Measurements from ENCODE around the gene YPEL5. TPM values are rescaled to one million over a fixed set of nuclear protein-coding genes. Genes with fewer than 3 reads are reported as not detected.
"Not testable (repeated sequence)": the region's sequence is repeated elsewhere in the genome, so short reads cannot be mapped to it uniquely, and the experiment has no call there.

The YPEL5 gene
- total RNA-seq = 96.0 and 107 TPM in 2 replicates
- polyA plus RNA-seq (2012) = 103 TPM

DNA sequence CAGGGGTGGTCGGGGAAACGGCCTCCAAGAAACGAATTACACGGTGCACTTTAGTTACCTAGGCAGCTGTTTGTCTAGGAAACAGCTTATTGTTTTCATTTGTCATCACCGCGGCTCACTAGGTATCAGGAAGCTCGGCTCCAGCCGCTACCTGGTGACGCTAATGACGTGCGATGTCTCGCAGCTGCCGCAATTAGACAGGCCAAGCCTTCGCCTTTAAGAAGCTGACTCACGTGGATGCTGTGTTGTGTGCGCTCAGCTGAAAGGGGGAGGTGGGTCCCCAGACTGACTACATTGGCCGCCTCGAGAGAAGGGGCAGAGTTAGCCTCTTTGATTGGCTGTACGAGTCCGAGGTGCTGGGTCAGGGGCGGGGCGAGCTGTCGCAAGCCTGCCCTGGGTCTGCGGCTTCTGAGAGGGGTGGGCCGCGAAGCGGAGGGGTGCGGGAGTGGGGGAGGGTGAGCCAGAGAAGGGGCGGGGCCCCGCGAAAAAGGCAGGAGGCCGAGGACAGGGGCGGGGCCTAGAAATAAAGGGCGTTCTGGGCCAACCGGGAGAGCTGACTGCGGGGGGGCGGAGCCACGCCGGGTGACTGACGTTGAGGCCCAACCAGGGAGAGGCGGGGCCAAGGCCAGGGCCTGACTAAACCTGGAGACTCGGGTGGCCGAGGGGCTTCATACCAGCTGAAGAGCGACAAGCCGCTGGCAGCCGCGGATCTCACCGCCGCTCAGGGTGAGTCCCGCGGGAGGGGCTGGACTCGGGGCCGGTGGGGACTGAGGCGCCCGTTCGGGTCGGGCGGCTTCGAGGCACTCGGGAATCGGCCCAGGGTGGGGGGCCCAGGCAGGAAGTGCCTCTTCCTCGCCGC lies at the start of gene YPEL5:
YPEL5 (plus strand) TSS at position 671 of the 859 bp plus-strand sequence. CDS start 9,645 bp downstream, outside the sequence.
- peak; percentile 99 for DNase-seq (ENCODE audit: low read depth)

DNA sequence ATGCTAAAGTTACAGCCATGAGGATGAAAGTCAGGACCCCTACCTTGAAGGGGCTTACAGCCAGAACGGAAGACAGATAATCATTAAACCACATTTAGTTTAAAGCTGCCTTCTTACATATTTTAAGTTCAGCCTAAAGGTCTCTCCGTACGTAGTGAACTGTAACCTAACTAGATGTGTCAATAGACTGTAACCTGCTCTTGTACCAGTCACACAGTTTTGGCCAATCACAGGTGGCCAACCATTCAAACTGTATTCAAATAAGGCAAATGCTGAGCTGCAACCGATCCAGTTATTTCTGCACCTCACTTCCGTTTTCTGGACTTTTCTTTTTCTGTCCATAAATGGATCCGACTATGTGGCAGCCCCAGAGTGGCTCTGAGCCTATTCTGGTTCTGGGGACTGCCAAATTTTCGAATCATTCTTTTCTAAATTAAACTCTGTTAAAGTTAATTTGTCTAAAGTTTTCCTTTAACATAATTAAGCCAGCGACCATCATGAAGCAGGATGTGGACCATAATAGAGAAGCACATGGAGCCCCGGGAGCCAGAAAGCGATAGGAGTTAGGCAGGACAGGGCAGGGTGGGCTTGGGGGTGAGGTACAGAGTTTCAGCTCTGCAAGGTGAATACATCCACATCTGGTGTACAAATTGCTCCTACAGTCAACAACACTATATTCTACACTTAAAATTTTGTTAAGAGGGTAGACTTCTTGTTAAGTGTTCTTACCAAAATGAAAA lies 48.4 kb upstream of the YPEL5 start:
- DNase-seq (ENCODE audit: low read depth) = no peak

DNA sequence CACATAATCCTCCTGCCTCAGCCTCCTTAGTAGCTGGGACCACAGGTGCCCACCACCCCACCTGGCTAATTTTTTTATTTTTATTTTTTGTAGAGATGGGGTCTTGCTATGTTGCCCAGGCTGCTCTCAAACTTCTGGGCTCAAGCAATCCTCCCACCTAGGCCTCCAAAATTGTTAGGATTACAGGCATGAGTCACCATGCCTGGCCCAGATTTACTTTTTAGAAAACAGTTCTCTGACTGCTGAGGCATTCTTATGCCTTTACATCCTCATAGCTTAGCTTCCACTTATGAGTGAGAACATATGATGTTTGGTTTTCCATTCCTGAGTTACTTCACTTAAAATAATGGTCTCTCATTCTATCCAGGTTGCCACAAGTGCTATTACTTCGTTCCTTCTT lies 47.4 kb upstream of the YPEL5 start:
- DNase-seq (ENCODE audit: low read depth) = not testable (repeated sequence)

DNA sequence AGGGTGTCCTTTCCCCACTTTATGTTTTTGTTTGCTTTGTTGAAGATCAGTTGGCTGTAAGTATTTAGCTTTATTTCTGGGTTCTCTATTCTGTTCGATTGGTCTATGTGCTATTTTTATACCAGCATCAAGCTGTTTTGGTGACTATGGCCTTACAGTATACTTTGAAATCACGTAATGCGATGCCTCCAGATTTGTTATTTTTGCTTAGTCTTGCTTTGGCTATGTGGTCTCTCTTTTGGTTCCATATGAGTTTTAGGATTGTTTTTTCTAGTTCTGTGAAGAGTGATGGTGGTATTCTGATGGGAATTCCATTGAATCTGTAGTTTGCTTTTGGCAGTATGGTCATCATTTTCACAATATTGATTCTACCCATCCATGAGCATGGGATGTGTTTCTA lies 46.1 kb upstream of the YPEL5 start:
- DNase-seq (ENCODE audit: low read depth) = not testable (repeated sequence)

DNA sequence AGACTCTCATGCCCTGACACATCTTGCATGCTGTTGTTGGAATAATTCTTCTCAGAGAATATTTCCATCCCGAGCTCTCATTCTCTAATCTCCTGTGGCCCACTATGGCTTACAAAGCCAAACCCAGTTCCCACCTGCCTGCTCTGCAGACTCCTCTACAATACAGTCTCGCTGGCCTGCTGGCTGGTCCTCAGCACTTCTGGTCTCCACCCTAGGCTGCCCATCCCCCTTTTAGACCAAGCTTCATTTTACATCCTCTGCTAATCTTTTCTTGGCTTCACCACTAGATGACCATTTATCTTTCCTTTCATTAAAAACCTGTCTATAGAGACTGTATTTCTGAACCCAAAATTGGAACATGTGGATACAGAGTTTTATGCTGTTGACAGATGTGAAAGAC lies 42.5 kb upstream of the YPEL5 start:
- no peak for DNase-seq (ENCODE audit: low read depth)

GRCh38 chr2:30105556-30105955 lies 41.3 kb upstream of the YPEL5 start:
- no peak for DNase-seq (ENCODE audit: low read depth)

GRCh38 chr2:30106543-30106942 lies 40.3 kb upstream of the YPEL5 start:
- peak; percentile 31 for DNase-seq (ENCODE audit: low read depth)

DNA sequence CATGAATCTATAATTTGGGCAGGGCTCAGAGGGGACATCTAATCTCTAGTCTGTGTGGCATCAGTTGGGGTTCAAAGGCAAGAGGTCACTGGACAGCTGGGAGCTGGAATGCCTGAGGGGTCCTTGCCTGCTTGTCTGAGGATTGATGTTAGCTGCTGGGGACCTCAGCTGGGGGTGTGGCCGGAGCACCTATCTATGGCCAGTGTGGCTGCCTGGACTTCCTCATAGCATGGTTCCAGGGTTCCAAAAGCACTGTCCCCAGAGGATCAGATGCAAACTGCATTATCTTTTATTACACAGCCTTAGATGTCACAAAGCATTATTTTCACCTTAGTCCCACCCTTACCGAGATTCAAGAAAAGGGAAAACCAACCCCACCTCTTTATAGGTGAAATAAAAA lies 38.6 kb upstream of the YPEL5 start:
- no peak for DNase-seq (ENCODE audit: low read depth)

DNA sequence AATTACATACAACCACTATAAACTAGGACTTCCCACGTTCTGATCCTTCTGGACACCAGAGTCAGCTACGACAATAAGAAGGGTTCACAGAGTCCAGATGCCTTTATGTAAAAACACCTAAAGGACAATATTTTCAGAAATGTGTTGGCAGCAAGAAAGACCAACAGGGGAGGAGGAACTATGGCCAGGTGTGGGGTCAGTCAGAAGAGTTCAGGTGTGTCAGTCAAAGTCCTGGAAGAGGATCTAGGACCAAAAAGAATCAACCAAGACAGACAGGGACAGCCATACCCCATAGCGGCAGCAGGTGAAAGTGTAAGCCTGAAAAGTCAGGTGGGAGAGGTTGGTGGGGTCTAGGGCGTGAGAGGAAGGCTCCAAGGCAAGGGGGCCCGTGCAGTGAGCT lies 38.0 kb upstream of the YPEL5 start:
- no peak for DNase-seq (ENCODE audit: low read depth)

- no peak for DNase-seq (ENCODE audit: low read depth)
Measured at GRCh38 chr2:30109856-30110255, 37.0 kb upstream of the YPEL5 start.

DNA sequence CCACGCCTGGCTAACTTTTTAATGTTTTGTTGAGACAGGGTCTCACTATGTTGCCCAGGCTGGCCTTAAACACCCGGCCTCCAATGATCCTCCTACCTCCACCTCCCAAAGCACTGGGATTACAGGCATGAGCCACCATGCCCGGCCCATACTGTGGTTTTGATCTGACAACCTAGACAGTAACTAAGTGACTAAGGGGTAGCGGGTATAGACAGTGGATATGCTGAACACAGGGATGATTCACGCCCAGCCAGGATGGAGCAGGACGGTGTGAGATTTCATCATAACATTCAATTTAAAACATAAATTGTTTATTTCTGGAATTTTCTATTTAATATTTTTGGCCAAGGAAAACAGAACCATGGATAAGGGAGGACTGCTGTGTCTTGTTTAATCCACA lies 36.0 kb upstream of the YPEL5 start:
- DNase-seq (ENCODE audit: low read depth) = no peak

DNA sequence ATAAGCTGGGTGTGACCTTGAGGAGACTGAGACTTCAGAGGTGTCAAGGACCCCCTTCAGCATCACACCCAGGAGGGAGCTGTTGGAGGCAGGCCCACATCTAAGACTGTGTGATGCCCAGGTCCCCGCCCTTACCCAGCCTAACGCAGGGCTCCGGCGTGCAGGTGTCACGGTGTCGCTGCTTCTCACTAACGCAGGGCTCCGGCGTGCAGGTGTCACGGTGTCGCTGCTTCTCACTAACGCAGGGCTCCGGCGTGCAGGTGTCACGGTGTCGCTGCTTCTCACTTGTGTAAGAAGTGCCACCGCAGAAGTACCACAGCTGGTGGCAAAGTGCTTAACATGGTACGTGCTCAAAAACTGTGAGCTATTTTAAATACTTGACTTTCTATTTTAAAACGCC lies 35.6 kb upstream of the YPEL5 start:
- DNase-seq (ENCODE audit: low read depth) = not testable (repeated sequence)

- DNase-seq (ENCODE audit: low read depth) = peak; percentile 18
Measured at GRCh38 chr2:30112561-30112960, 34.2 kb upstream of the YPEL5 start.

DNA sequence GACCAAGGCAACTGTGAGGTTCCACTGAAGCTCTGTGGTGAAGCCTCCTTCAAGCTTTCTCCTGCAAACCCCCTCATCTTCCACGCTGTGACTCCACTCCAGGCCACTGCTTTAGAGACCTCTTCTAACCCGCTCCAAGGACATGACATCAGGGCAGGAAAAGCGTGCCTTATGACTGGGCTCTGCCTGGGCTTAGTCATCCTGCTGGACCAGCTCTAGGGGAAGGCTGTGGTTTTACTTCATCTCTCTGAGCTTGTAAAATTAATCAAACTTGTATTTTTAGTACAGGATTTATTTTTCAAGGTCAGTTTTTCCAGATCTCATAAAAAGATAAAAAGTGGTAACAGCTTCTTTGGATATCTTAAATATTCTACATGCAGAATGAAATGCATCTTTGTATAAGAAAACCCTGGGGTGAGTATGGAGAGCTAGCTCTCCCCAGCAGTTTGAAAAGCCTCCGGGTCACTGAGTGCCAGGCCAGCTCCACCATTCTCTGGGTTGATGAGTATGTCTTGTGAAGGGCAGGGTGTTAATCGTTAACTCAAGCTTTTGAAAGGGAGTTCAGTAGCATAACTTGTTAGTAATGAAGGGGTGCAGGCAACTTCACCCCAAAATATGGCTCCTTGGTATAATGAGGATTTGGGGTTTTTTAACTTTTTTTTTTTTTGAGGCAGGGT lies 33.1 kb upstream of the YPEL5 start:
- DNase-seq (ENCODE audit: low read depth) = peak; percentile 84

DNA sequence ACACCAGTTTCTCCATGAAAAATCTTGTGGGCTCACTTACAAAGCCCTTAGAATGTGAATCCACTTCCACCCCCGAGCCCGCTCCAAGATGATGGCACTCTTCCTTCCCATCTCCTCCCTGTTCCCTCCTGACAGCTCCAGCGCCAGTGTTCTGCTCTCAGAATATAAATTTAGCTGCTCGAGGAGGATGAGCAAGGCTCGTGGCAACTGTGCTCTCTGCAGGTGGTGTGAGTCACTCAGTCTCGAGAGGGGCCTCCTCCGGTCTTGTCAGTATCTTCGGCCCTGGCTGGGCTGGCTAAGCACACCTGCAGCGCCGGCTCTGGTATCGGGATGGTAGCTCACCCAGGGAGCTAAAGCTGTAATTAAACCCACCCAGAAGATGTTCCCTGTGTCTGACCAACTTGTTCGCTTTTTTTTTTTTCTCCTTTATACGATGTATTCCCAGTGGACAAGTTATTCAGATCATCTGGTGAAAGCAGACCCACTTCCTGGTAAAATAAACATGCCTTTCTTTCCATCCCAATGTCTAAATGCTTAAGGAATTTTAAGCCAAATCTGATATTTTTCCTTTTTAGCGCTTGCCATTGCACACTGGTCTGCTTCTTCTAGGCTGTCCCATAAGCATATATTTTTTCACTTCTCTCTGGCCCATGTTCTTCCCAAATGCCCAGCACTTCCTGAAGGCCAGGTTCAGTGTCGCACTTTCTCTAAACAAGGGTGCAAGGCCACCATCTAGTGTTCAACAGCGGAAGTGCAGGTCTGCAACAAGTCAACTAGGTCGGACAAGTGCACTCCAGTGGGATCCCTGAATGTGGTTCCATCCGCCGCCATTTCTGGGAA lies 31.4 kb upstream of the YPEL5 start:
- DNase-seq (ENCODE audit: low read depth) = peak; percentile 87

- no peak for DNase-seq (ENCODE audit: low read depth)
Measured at GRCh38 chr2:30115981-30116285, 30.9 kb upstream of the YPEL5 start.

DNA sequence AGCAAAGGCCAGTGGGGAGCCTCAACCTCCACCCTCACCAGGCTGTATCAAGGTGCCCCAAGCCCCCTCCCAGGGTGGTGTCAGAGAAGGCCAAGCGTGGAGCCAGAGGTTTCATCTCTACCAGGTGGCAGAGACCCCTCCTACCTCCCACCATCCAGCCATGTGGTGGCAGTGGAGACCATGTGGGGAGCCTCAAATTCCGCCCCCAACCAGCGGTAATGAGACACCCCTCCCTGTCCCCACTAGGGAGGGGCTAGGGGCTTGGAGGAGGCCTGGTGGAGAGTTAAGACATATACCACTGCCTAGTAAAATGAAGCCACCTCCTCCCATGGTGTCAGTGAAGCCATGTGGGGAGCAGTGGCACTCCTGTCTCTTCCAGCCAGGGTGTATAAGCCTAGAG lies 24.4 kb upstream of the YPEL5 start:
- DNase-seq (ENCODE audit: low read depth) = no peak

DNA sequence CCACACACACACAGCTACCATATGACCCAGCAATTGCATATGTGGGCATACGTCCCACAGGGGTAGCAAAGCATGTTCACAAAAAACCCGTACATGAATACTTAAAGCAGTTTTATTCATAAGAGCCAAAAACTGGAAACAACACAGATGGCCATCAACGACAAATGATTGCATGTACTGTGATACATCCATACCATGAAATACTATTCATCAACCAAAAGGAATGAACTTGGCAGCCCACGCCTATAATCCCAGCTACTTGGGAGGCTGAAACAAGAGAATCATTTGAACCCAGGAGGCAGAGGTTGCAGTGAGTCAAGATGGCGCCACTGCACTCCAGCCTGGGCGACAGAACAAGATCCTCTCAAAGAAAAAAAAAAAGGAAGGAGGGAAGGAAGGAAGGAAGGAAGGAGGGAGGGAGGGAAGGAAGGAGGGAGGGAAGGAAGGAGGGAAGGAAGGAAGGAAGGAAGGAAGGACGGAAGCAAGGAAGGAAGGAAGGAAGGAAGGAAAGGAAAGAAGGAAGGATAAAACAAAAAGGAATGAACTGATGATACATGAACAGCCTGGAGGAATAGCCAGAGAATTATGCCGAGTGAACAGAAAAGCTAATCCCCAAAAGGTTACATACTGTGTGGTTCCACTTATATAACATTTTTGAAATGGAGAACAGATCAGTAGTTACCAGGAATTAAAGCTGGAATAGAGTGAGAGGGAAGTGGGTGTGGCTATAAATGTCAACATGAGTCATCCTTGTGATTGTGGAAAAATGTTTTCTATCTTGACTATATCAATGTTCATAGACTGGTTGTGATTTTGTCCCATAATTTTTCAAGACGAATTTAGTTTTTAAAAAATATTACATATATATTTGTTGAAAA lies 19.6 kb upstream of the YPEL5 start:
- DNase-seq (ENCODE audit: low read depth) = no peak

GRCh38 chr2:30134582-30134981 lies 12.2 kb upstream of the YPEL5 start:
- DNase-seq (ENCODE audit: low read depth) = no peak

DNA sequence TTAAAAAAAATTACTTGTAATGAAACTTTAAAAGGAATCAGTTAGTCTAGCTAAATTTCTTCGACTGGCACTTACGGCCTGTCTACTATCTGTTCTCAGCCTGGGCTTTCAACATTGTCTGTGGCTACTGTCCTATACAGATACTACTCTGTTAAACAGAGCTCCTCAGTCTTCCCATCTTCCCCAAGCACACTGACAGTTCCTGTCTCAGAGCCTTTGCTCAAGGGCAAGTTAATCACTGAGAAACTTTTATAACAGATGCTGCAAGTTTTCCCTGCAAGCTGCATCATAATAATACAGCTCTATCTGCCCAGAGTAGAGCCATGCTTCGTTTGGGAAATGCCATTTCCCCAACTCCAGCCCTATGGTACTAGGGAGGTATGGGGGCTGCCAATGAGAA lies 11.3 kb upstream of the YPEL5 start:
- DNase-seq (ENCODE audit: low read depth) = no peak
